Measurements from ENCODE around the gene LAMA2.

Gene LAMA2

GRCh38 chr6:129211626-129212025 lies 328.7 kb downstream of the LAMA2 start:
- DNase-seq (ENCODE audit: low read depth in 2 of 2), result no peak

- DNase-seq (ENCODE audit: low read depth in 2 of 2), result no peak
Measured at GRCh38 chr6:129212081-129212480, 329.1 kb downstream of the LAMA2 start.

GRCh38 chr6:129215246-129215645 lies 332.3 kb downstream of the LAMA2 start:
- no peak for DNase-seq (ENCODE audit: low read depth in 2 of 2)

- DNase-seq (ENCODE audit: low read depth in 2 of 2), result no peak
Measured at GRCh38 chr6:129215916-129216520, 333.1 kb downstream of the LAMA2 start.

GRCh38 chr6:129217701-129218100 lies 334.8 kb downstream of the LAMA2 start:
- no peak for DNase-seq (ENCODE audit: low read depth in 2 of 2)

GRCh38 chr6:129233458-129234134 lies 350.7 kb downstream of the LAMA2 start:
- no peak for DNase-seq (ENCODE audit: low read depth in 2 of 2)

GRCh38 chr6:129235167-129236000 lies 352.4 kb downstream of the LAMA2 start:
- DNase-seq (ENCODE audit: low read depth in 2 of 2), result no peak

GRCh38 chr6:129236001-129236517 lies 353.1 kb downstream of the LAMA2 start:
- no peak for DNase-seq (ENCODE audit: low read depth in 2 of 2)

- DNase-seq (ENCODE audit: low read depth in 2 of 2), result no peak
Measured at GRCh38 chr6:129238991-129239390, 356.1 kb downstream of the LAMA2 start.

GRCh38 chr6:129239825-129240491 lies 357.0 kb downstream of the LAMA2 start:
- no peak for DNase-seq (ENCODE audit: low read depth in 2 of 2)

GRCh38 chr6:129240492-129240853 lies 357.5 kb downstream of the LAMA2 start:
- no peak for DNase-seq (ENCODE audit: low read depth in 2 of 2)

GRCh38 chr6:129242546-129242945 lies 359.6 kb downstream of the LAMA2 start:
- DNase-seq (ENCODE audit: low read depth in 2 of 2), result no peak

GRCh38 chr6:129243377-129243776 lies 360.4 kb downstream of the LAMA2 start:
- DNase-seq (ENCODE audit: low read depth in 2 of 2), result no peak

GRCh38 chr6:129248946-129249345 lies 366.0 kb downstream of the LAMA2 start:
- DNase-seq (ENCODE audit: low read depth in 2 of 2), result no peak

- peak in 1 of 2 donors; percentile 38 for DNase-seq (ENCODE audit: low read depth in 2 of 2)
Measured at GRCh38 chr6:129251669-129252376, 368.9 kb downstream of the LAMA2 start.

GRCh38 chr6:129252377-129253071 lies 369.6 kb downstream of the LAMA2 start:
- no peak for DNase-seq (ENCODE audit: low read depth in 2 of 2)

- DNase-seq (ENCODE audit: low read depth in 2 of 2), result no peak
Measured at GRCh38 chr6:129253242-129253641, 370.3 kb downstream of the LAMA2 start.

GRCh38 chr6:129253727-129254126 lies 370.8 kb downstream of the LAMA2 start:
- no peak for DNase-seq (ENCODE audit: low read depth in 2 of 2)

- no peak for DNase-seq (ENCODE audit: low read depth in 2 of 2)
Measured at GRCh38 chr6:129257196-129257595, 374.3 kb downstream of the LAMA2 start.

- no peak for DNase-seq (ENCODE audit: low read depth in 2 of 2)
Measured at GRCh38 chr6:129262661-129263060, 379.7 kb downstream of the LAMA2 start.

GRCh38 chr6:129263176-129263575 lies 380.2 kb downstream of the LAMA2 start:
- DNase-seq (ENCODE audit: low read depth in 2 of 2), result no peak

Measured in stimulated activated CD4-positive, alpha-beta T cell treated with anti-CD3 and anti-CD28 coated beads, Interleukin-15, amount 100 ng/mL, for 48 hours (primary cell).